Activated CD8-positive, alpha-beta T cell treated with anti-CD3 and anti-CD28 coated beads for 36 hours (primary cell): Measurements from ENCODE around the gene CXorf58. TPM values are rescaled to one million over a fixed set of nuclear protein-coding genes. Genes with fewer than 3 reads are reported as not detected.

Source experiments
- ATAC-seq: fragments of 200-7000 bp; cut with Tn5 transposase; one replicate; pipeline ENCODE4 v1.10.0; 2021; ENCODE audit warnings: mild to moderate bottlenecking, moderate library complexity
- CTCF ChIA-PET: fragments of 350-600 bp; sonication (Branson Sonifier 250); formaldehyde crosslinking; loops from one replicate; lab custom pipeline; 2021; ENCODE audit warnings: antibody characterized with exemption; lab: Charles Lee
- POLR2A ChIA-PET: fragments of 350-600 bp; sonication (Branson Sonifier 250); formaldehyde crosslinking; loops from one replicate; lab custom pipeline; 2021; ENCODE audit warnings: antibody characterized with exemption; lab: Charles Lee
- DNase-seq: peaks from one replicate; pipeline ENCODE4 v3.0.0-alpha.2; 2020
- H3K27ac Mint-ChIP-seq: one replicate; pipeline ENCODE4 v1.8.0; 2021; ENCODE audit warnings: mild to moderate bottlenecking, mixed read lengths
- H3K27me3 Mint-ChIP-seq: one replicate; pipeline ENCODE4 v1.8.0; 2021; ENCODE audit warnings: mixed read lengths
- H3K36me3 Mint-ChIP-seq: one replicate; pipeline ENCODE4 v1.8.0; 2021; ENCODE audit warnings: low read depth, mixed read lengths
- H3K4me1 Mint-ChIP-seq: one replicate; pipeline ENCODE4 v1.8.0; 2021; ENCODE audit warnings: low read depth, mixed read lengths
- H3K4me3 Mint-ChIP-seq: one replicate; pipeline ENCODE4 v1.8.0; 2021; ENCODE audit warnings: mild to moderate bottlenecking, moderate library complexity, mixed read lengths
- H3K9me3 Mint-ChIP-seq: one replicate; pipeline ENCODE4 v1.8.0; 2021; ENCODE audit warnings: mixed read lengths
- intact Hi-C: fragments of 100-400 bp; cut with micrococcal nuclease; formaldehyde crosslinking; loops from one replicate; pipeline ENCODE4 v1.10.0; 2022
- total RNA-seq, 2 experiments: library from RNA; stranded (reverse); gene quantifications; one replicate each; pipeline ENCODE4 v1.2.3, GENCODE V29; 2021
- TF ChIP-seq, protein P1 (sequence below): fragments of 200-600 bp; IDR thresholded peaks from one replicate; pipeline ENCODE4 v1.8.0; 2022; ENCODE audit warnings: antibody characterized with exemption, mild to moderate bottlenecking

Gene CXorf58
- total RNA-seq, 2 experiments from 2014 or later: 0.14 TPM; not detected in 1

DNA sequence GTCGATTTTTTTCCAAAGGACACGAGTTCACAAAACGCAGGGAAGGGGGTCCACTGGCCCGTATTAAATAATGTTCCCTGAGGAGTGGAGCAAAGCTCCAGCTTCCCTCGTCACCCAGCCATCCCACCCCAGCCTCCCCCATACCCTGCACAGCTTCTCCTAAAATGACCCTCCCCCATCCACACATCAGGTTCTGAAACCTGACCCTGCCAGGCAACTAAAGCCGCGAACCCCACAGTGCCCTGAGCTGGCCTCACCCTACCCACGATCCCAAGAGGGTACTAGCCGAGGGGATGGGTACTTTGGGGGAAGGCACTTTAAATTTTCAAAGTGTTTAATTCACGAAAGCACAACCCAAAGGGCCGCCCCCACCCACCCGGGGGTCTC, 702 bp upstream of the CXorf58 start:
- peak overlapping the region; percentile 89 for H3K27ac Mint-ChIP-seq
- TF ChIP-seq, protein P1, sequence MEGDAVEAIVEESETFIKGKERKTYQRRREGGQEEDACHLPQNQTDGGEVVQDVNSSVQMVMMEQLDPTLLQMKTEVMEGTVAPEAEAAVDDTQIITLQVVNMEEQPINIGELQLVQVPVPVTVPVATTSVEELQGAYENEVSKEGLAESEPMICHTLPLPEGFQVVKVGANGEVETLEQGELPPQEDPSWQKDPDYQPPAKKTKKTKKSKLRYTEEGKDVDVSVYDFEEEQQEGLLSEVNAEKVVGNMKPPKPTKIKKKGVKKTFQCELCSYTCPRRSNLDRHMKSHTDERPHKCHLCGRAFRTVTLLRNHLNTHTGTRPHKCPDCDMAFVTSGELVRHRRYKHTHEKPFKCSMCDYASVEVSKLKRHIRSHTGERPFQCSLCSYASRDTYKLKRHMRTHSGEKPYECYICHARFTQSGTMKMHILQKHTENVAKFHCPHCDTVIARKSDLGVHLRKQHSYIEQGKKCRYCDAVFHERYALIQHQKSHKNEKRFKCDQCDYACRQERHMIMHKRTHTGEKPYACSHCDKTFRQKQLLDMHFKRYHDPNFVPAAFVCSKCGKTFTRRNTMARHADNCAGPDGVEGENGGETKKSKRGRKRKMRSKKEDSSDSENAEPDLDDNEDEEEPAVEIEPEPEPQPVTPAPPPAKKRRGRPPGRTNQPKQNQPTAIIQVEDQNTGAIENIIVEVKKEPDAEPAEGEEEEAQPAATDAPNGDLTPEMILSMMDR: no peak
- H3K9me3 Mint-ChIP-seq: no peaks in the 10 kb centered on the region
- ChIA-PET CTCF (interaction anchor here (0.8 to 5.3 kb wide), 7 partner anchors 123 to 352 kb away, joined by 3 to 42 read pairs (median 4); partner anchors contain the start of genes EIF2S3 and SAT1), POLR2A (interaction anchor here (0.9 to 2.1 kb wide), 3 partner anchors 124 to 147 kb away, joined by 3 to 6 read pairs (median 4); no protein-coding TSS in a partner anchor)
- ATAC-seq: no peak
- H3K27me3 Mint-ChIP-seq: no peaks in the 10 kb centered on the region
- H3K36me3 Mint-ChIP-seq: no peaks in the 10 kb centered on the region
- DNase-seq: no peak
- intact Hi-C loops: loop anchor here (10.0 kb wide), 2 partner anchors 118 to 148 kb away; partner anchors contain the start of genes EIF2S3 and KLHL15
- H3K4me3 Mint-ChIP-seq: peak overlapping the region; percentile 78
- peaks cover 19% of the 10 kb centered on the region for H3K4me1 Mint-ChIP-seq

DNA sequence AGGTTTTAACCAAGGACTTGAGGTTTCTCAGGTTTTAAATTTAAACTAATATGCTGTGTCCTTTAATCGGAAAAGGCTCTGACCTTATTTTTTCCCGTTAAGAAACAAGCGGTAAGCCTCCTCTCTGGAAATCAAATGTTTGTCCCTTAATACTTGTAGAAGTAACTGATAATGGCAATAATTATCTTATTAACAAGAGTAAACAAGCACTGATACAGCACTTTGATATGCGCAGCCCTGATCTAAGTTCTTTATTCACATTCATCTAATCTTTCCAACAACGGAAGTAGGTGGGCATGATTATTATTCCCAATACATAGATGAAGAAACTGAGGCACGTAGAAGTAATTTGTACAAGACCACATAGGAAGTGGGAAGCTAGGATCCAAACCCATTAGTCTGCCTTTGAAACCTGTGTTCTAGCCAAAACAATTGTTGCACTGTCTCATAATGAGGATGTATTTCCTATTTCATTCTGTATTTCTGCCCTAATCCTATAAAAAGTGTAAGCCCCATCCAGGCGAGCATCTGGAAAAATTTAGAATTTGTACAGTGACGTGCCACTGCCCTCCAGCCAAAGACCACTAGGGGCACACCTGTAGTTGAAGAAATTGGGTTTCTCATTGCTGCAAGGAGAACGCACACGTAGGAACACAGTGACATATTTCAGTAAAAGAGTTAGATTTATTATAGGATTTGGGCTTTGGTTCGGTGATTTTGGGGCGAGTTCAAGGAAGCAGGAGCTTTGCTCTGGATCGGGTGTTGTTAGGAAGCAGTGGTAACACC, 606 bp downstream of the CXorf58 start:
- Mint-ChIP-seq H3K4me1 (peaks cover 19% of the 10 kb centered on the region), H3K4me3 (peak overlapping the region; percentile 78), H3K27me3 (no peaks in the 10 kb centered on the region), H3K36me3 (no peaks in the 10 kb centered on the region), H3K9me3 (no peaks in the 10 kb centered on the region), H3K27ac (peak overlapping the region; percentile 91)
- intact Hi-C loops: loop anchor here (1.0 to 10.0 kb wide), 3 partner anchors 45 to 146 kb away; partner anchors contain the start of genes EIF2S3 and KLHL15
- DNase-seq (peak; percentile 42), ATAC-seq (no peak)
- TF ChIP-seq, protein P1: peak; percentile 47
- ChIA-PET CTCF (interaction anchor here (0.7 to 5.3 kb wide), 9 partner anchors 25 to 334 kb away, joined by 3 to 42 read pairs (median 4); partner anchors contain the start of genes EIF2S3 and SAT1), POLR2A (interaction anchor here (0.9 to 2.1 kb wide), 8 partner anchors 77 to 226 kb away, joined by 3 to 6 read pairs (median 3); partner anchors contain the start of genes ACOT9 and SAT1)

DNA sequence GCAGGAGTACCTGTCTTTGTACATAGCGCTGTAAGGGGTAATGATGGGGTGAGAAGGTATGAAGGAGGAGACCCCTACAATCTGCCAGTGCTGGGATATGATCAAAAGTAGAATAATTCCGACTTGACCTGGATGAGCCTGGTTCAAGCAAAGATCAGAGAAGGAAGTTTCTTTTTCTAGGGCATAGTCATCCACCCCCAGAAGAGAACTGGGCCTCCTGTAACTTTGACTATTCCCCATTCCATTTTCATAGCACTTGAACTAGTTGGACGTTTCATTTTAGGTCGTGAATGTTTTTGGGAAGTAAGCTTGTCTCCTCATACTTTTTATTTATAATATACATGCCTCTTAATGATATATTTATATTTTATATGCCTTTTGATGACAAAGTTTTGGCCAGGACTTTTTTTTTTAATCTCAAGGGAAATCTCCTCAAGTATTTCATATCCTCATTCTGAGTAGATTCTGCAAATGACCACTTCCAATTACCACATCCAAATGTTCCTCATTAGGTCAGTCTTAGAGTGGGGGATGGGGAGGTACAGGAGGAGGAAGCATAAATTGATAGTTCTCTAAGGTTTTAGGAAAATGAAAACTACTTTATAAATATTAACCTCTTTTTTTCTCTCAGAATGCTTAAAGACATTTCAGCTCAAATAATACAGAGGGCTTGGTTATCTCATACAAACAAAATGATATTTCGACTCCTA, 3.5 kb downstream of the CXorf58 start:
- Mint-ChIP-seq H3K9me3 (no peaks in the 10 kb centered on the region), H3K27me3 (no peaks in the 10 kb centered on the region), H3K36me3 (no peaks in the 10 kb centered on the region), H3K4me1 (peaks cover 14% of the 10 kb centered on the region), H3K27ac (no peak overlapping the region), H3K4me3 (no peak overlapping the region)
- intact Hi-C loops: no loop called here
- DNase-seq (no peak), ATAC-seq (no peak)
- TF ChIP-seq, protein P1: no peak
- CTCF ChIA-PET: interaction anchor here (1.3 to 5.3 kb wide), 2 partner anchors 9 to 143 kb away, joined by 3 to 42 read pairs; partner anchors contain the start of gene EIF2S3
- POLR2A ChIA-PET: no interaction called here

DNA sequence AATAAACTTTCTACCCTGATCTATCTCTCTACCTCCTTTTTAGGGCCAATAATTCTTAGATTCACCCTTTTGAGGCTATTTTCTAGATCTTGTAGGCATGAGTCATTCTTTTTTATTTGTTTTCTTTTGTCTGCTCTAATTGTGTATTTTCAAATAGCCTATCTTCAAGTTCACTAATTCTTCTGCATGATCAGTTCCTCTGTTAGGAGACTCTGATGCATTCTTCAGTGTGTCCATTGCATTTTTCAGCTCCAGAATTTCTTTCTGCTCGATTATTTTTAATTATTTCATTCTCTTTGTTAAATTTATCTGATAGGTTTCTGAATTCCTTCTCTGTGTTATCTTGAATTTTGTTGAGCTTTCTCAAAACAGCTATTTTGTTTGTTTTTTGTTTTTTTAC, 11.3 kb downstream of the CXorf58 start:
- H3K27ac Mint-ChIP-seq: no peak overlapping the region
- DNase-seq (no peak), ATAC-seq (no peak)
- TF ChIP-seq, protein P1: no peak
- no peaks in the 10 kb centered on the region for H3K9me3 Mint-ChIP-seq
- H3K27me3 Mint-ChIP-seq: no peaks in the 10 kb centered on the region
- H3K4me3 Mint-ChIP-seq: no peak overlapping the region
- CTCF ChIA-PET: interaction anchor here (1.4 kb wide), 1 partner anchor 94 kb away, joined by 3 read pairs; no protein-coding TSS in a partner anchor
- intact Hi-C loops: no loop called here
- POLR2A ChIA-PET: no interaction called here
- H3K36me3 Mint-ChIP-seq: no peaks in the 10 kb centered on the region
- H3K4me1 Mint-ChIP-seq: no peaks in the 10 kb centered on the region
